ENCODE measurements around the gene TDRKH.
A peak's percentile ranks its signal among the peaks of the same experiment; 100 is the strongest.
"Not testable (repeated sequence)": the region's sequence is repeated elsewhere in the genome, so short reads cannot be mapped to it uniquely, and the experiment has no call there.

TDRKH gene

DNA sequence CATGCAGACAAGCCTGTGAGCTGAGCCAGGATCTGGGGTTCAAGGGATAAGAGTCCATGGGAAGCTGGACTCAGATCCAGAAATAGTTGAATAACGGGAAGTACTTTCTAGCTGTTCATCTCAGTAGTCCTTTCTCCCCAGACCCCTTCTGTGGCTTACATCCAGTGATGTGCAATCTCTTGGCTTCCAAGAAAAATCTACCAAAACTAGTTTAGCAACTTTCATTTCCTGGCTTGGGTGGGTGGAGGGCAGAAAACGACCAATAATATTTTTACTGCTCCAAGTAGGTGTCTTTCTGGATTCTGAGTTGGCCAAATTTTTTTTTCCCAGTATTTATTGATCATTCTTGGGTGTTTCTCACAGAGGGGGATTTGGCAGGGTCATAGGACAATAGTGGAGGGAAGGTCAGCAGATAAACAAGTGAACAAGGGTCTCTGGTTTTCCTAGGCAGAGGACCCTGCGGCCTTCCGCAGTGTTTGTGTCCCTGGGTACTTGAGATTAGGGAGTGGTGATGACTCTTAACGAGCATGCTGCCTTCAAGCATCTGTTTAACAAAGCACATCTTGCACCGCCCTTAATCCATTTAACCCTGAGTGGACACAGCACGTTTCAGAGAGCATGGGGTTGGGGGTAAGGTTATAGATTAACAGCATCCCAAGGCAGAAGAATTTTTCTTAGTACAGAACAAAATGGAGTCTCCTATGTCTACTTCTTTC, 21.8 kb downstream of the TDRKH start:
- DNase-seq, result not testable (repeated sequence)

GRCh38 chr1:151763990-151764389, 26.3 kb downstream of the TDRKH start:
- no peak for DNase-seq

DNA sequence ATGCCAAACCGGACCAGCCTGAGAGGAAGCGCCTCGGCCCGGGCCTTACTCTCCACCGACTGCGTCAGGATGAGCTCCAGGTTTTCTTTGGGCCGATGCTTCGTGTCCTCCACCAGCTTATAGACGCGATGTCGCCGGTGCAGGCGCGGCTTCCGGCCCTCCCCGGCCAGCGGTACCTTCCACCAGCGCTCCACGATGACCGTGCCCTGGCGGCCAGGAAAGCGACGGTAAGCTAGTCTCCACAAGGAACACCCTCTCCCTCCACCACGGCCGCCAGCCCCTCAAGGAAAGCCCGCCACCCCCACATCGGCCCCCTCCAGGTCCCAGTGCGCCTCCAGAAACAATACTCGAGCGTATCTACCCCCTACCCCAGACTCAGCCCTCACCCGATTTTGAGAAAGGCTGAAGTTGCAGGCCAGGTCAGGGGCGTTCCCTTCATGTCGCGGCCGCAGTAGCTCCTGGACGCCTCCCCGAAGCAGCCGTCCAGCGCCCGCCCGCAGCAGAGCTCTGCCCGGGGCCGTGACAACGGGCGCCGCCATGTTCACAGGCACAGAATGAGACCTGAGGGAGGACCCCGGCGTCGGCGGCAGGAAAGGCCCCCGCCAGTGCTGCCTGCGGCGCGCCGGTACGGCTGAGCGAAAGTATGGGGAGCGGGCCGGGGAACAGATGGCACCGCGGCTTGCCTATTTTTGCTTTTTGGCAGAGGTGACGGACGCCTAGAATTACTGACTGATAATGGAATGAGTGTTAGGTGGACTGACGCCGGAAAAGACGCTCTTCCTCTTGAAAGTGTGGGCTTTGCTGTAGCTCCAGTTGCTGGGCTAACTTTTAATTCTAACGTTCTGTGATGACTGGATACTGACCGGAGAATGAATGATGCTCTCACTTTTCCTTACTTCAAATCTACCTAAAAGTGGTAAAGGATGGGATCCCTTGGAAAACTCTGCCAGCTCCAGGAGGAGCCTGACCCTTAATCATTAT, 27.1 kb downstream of the TDRKH start, which contains the start of gene MRPL9:
TSS of gene MRPL9 (minus strand) at position 556 of the 981 bp plus-strand sequence. CDS start at position 539, 17 bp downstream.
- peak in 54 of 56 donors; percentile 29 to 90 (median 73) for DNase-seq

- DNase-seq, result no peak
Observed at GRCh38 chr1:151760597-151761385, 29.5 kb downstream of the TDRKH start.

DNA sequence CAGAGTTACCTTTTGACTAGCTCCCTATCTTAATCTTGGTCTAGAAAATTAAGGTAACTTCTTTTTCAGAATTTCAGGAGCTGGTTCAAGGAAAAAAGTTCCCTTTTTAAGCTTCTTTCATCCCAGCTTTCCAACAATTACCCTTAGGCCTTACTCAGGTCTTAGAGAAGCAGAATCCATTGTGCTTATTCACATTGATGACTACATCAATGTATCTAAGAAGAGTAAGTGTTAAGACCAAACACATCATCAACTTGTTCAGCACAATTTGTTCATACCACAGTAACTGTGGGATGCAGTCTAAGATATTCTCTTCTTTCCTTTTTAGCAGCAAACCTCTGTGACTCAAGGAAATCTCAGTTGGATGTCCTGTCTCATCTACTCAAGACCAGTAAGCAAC, 31.1 kb downstream of the TDRKH start:
- no peak for DNase-seq

GRCh38 chr1:151756291-151756690, 34.0 kb downstream of the TDRKH start:
- DNase-seq, result no peak

- no peak for DNase-seq
Observed at GRCh38 chr1:151741516-151741915, 48.8 kb downstream of the TDRKH start.

DNA sequence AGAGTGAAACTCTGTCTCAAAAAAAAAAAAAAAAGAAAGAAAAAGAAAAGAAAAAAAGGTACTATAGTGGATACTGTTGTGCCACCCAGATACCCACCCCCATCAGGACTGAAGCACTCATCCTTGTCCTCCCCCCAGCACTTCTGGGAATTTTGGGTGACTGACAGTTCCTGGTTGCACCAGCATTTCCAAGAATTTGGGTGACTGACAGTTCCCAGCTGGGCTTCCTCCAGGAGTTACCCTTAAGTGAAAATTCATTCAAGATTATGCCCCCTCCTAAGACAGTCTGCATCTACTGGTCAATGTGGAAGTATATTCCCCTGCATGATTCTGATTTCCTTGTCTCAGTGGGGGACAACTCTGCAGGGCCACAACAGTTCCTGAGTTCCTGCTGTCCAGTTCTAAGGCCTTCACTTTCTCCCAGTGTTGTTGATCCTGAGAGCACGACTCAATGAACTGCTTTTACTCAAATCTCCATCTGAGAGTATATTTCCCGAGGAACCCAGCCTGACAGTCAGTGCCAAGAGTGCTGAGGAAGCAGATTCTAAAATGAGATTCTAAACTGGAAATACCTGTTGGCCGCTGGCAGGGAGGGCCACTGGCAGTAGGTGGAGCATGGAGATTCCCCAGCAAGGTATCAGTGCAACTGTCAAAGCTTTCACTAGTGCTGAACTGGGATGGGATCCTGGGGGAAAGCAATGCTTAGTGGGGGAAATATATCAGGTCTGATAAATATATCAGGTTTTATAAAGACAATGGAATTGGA, 50.5 kb downstream of the TDRKH start:
- no peak for DNase-seq

DNA sequence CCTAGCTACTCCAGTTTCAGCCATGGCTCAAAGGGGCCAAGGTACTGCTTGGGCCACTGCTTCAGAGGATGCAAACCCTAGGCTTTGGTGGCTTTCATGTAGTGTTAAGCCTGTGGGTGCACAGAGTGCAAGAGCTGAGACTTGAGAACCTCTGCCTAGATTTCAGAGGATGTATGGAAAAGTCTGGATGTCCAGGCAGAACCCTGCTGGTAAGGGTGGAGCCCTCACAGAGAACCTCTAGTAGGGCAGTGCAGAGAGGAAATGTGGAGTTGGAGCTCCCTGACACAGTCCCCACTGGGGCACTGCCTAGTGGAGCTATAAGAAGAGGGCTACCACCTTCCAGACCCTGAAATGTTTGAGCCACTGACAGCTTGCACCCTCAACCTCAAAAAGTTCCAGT, 52.8 kb downstream of the TDRKH start:
- DNase-seq, result no peak

DNA sequence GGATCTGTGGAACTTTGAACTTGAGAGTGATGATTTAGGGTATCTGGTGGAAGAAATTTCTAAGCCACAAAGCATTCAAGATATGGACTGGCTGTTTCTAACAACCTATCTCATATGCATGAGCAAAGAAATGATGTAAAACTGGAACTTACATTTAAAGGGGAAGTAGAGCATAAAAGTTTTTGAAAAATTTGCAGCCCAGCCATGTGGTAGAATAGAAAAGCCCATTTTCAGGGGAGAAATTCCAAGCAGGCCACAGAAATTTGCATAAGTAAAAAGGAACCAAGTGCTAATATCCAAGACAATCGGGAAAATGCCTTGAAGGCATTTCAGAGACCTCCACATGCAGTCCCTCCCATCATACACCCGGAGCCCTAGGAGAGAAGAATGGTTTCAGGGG, 53.3 kb downstream of the TDRKH start:
- no peak for DNase-seq

DNA sequence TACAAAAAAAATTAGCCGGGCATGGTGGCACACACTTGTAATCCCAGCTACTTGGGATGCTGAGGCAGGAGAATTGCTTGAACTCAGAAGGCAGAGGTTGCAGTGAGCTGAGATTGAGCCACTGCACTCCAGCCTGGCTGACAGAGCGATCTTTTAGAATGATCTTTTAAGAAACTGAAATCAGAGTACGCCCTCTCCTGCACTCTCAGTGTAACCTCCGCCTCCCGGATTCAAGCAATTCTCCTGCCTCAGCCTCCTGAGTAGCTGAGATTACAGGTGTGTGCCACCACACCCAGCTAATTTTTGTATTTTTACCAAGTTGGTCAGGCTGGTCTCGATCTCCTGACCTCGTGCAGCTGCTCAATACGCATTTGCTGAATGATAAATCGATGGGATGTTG, 56.3 kb downstream of the TDRKH start:
- not testable (repeated sequence) for DNase-seq

DNA sequence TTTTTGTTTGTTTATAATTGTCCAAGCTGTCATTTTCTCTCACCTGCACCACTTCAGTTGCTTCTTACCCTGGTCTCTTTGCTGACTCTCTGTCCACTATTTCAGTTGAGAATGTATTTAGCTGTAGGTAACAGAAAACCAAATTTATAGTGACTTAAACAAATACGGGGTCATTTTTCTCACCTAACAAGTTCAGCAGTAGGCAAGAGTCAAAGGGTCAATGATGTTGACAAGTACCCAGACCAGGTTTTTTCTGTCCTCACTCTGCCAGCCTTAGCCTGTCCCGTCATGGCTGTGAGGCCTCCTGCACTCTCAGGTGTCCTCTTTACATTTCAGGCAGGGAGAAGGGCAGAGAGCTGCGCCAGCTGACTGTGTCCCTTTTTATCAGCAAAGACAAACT, 57.2 kb downstream of the TDRKH start:
- no peak for DNase-seq

DNA sequence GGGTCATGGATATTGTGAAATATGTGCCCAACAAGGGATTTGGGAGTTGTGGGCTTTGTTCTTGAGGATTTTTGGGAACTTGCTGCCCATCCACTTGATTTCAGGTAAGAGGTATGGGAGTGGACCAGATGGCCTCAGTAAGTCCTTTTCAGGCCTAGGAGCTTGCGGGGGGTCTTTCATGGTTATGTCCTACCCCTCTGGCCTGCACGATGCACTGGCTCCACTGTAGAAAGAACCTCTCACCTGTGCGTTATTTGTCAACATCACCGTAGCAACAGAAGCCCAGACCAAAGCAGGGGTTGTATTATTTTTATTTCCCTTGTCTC, 60.4 kb downstream of the TDRKH start:
- DNase-seq, result no peak

- DNase-seq, result no peak
Observed at GRCh38 chr1:151729157-151729965, 60.9 kb downstream of the TDRKH start.

DNA sequence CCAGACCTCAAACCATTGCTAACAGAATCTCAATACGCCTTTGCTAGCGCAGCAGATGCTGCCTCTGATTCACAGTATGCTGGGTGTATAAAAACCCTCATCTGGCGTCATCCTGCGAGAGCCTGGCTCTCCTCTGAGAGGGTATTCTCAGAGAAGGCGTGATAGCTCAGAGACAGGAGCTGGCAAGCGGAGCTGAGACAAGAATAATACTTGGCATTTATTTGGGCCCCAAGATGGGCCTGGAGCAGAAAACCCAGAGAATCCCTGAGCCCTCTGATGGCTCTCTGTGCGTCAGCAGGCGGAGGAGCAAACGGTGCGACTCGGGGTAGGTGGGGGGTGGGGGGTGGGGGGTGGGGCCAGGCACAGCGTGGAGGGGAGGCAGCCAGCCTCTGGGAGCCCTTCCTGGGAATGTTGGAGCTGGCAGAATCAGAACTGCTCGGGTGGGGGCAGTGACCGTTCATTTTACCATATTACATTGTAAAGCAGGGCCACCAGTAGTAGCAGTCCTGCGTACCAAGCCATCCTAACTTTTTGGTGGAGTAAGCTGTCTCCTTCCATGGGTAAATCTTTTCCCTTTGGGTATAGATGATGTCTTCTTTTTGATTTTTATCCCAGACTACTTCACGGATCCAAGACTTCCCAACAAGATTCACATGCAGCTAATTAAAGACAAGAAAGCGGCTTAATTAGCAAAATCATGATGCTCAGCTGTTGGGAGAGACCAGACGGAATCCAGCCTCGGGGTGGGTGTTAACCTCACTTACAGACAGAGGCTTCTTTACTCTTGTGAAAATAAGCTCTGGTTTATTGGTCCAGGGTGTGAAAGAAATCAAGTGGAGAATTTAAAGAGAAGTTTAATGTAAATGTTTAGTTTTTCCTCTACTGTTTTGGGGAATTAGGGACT, 61.9 kb downstream of the TDRKH start:
- DNase-seq, result peak in 41 of 56 donors; percentile 14 to 78 (median 53)

DNA sequence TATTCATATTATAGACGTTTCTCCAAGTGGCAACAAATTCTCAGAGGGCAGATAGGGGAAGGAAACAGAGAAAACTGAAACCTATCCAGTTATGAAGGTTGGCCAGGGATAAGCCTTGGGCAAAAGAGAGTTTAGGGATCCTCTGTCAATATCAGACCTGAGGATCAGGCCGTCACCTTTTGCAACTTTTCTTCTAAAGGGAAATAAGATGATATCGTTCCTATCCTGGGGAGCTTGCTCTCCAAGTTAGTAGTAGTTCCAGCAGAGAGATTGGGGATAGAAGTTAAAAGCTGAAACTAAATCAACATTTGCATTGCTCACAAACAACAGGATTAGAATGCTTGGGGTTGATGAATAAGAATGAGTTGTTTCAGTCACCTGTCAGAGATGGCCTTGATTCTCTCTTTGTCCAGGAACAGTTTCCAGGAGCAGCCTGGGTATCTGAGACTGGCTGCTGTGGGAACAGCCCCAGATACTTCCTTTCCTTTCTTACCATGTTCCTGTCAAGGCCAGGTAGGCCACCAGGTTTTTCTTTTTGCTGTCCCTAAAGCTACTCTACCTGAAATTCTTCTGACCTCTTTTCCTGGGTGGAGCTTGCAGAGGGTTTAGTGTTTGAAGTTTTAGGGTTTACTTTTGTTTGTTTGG, 66.5 kb downstream of the TDRKH start:
- no peak for DNase-seq
